Neutrophil (primary cell): Measurements from ENCODE around the gene GOLPH3.

ENCODE experiments used
- H3K27ac ChIP-seq: fragments of 200-600 bp; sonication (generic); 2 replicates; pipeline ENCODE4 v1.5.1; 2016; ENCODE audit warnings: mild to moderate bottlenecking, moderate library complexity
- H3K27me3 ChIP-seq: fragments of 200-600 bp; sonication (generic); 2 replicates; pipeline ENCODE4 v1.6.0; 2016; ENCODE audit warnings: mild to moderate bottlenecking
- H3K36me3 ChIP-seq: fragments of 200-600 bp; sonication (generic); 2 replicates; pipeline ENCODE4 v1.5.1; 2017
- H3K4me1 ChIP-seq, 2 experiments: fragments of 200-600 bp in 1 of 2; sonication (generic) in 1 of 2; 1 replicate in 1 of 2; 2 replicates in 1 of 2; pipeline versions ENCODE4 v1.5.1 to v1.6.1; 2013 to 2016; ENCODE audit warnings: low read depth in 1 of 2, low read length in 1 of 2, mild to moderate bottlenecking in 1 of 2, moderate library complexity in 1 of 2; ENCODE audit not compliant: control insufficient read depth in 1 of 2, insufficient read depth in 1 of 2
- H3K4me3 ChIP-seq, 2 experiments: fragments of 200-600 bp in 1 of 2; sonication (generic) in 1 of 2; 1 replicate in 1 of 2; 2 replicates in 1 of 2; pipeline ENCODE4 v1.5.1; 2013 to 2016; ENCODE audit warnings: low read depth in 1 of 2, low read length in 1 of 2, mild to moderate bottlenecking in 1 of 2, moderate library complexity in 1 of 2
- H3K9me3 ChIP-seq: fragments of 200-600 bp; sonication (generic); 2 replicates; pipeline ENCODE4 v1.5.1; 2016
- TF ChIP-seq, protein P1 (sequence below): fragments of 200-600 bp; sonication (generic); IDR thresholded peaks from 2 replicates; pipeline ENCODE4 v1.5.1; 2016; ENCODE audit warnings: antibody characterized with exemption

GOLPH3 gene

DNA sequence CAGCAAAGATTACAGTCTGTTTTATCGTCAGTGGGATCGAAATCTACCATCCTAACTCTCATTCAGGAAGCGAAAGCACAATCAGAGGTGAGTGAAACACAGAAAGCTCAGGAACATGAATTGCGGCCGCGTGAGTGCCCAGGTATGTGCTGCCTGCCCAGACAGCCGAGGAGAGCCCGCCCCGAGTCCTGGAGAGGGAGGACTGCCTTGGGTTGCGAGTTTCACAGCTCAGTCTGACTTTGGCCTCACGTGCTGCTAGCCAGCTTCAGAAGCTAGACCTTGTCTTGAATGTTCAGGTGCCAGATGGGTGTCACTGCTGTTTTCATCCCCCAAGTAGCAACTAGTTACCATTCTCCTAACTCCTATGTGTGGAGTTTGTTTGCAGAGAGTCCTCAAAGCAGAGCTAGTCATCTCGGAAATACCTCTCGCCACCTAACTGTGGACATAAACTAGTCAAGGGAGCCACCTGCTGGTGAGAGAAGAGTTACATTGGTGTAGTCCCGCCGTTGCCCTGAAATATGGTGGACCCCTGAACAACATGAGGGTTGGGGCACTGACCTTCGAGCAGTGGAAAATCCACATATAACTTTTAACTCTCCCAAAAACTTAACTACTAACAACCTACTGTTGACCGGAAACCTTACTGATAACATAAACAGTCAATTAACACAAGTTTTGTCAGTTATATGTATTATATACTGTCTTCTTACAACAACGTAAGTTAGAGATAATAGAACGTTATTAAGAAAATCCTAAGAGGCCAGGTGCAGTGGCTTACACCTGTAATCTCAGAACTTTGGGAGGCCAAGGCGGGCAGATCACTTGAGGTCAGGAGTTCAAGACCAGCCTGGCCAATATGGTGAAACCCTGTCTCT is 80.9 kb downstream of the GOLPH3 start:
- Histone ChIP-seq H3K4me3 (no peak overlapping the region), H3K27me3 (no peaks in the 10 kb centered on the region), H3K9me3 (no peaks in the 10 kb centered on the region), H3K36me3 (no peaks in the 10 kb centered on the region), H3K4me1 (no peaks in the 10 kb centered on the region), H3K27ac (no peak overlapping the region)
- TF ChIP-seq, protein P1, sequence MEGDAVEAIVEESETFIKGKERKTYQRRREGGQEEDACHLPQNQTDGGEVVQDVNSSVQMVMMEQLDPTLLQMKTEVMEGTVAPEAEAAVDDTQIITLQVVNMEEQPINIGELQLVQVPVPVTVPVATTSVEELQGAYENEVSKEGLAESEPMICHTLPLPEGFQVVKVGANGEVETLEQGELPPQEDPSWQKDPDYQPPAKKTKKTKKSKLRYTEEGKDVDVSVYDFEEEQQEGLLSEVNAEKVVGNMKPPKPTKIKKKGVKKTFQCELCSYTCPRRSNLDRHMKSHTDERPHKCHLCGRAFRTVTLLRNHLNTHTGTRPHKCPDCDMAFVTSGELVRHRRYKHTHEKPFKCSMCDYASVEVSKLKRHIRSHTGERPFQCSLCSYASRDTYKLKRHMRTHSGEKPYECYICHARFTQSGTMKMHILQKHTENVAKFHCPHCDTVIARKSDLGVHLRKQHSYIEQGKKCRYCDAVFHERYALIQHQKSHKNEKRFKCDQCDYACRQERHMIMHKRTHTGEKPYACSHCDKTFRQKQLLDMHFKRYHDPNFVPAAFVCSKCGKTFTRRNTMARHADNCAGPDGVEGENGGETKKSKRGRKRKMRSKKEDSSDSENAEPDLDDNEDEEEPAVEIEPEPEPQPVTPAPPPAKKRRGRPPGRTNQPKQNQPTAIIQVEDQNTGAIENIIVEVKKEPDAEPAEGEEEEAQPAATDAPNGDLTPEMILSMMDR: no peak

DNA sequence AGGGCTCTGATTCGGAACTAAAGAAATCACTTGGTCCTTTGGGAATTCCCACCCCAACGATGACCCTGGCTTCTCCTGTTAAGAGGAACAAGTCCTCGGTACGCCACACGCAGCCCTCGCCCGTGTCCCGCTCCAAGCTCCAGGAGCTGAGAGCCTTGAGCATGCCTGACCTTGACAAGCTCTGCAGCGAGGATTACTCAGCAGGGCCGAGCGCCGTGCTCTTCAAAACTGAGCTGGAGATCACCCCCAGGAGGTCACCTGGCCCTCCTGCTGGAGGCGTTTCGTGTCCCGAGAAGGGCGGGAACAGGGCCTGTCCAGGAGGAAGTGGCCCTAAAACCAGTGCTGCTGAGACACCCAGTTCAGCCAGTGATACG is 83.4 kb downstream of the GOLPH3 start:
- Histone ChIP-seq H3K4me1 (no peaks in the 10 kb centered on the region), H3K9me3 (no peaks in the 10 kb centered on the region), H3K27me3 (no peaks in the 10 kb centered on the region), H3K4me3 (no peak overlapping the region), H3K27ac (no peak overlapping the region), H3K36me3 (no peaks in the 10 kb centered on the region)
- TF ChIP-seq, protein P1: no peak

DNA sequence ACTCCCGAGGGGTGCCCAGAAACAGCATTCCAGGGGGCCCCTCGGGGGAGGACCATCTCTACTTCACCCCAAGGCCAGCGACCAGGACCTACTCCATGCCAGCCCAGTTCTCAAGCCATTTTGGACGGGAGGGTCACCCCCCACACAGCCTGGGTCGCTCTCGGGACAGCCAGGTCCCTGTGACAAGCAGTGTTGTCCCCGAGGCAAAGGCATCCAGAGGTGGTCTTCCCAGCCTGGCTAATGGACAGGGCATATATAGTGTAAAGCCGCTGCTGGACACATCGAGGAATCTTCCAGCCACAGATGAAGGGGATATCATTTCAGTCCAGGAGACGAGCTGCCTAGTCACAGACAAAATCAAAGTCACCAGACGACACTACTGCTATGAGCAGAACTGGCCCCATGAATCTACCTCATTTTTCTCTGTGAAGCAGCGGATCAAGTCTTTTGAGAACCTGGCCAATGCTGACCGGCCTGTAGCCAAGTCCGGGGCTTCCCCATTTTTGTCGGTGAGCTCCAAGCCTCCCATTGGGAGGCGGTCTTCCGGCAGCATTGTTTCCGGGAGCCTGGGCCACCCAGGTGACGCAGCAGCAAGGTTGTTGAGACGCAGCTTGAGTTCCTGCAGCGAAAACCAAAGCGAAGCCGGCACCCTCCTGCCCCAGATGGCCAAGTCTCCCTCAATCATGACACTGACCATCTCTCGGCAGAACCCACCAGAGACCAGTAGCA is 83.9 kb downstream of the GOLPH3 start:
- Histone ChIP-seq H3K27ac (no peak overlapping the region), H3K27me3 (no peaks in the 10 kb centered on the region), H3K9me3 (no peaks in the 10 kb centered on the region), H3K4me1 (no peaks in the 10 kb centered on the region), H3K4me3 (no peak overlapping the region), H3K36me3 (no peaks in the 10 kb centered on the region)
- TF ChIP-seq, protein P1: no peak

DNA sequence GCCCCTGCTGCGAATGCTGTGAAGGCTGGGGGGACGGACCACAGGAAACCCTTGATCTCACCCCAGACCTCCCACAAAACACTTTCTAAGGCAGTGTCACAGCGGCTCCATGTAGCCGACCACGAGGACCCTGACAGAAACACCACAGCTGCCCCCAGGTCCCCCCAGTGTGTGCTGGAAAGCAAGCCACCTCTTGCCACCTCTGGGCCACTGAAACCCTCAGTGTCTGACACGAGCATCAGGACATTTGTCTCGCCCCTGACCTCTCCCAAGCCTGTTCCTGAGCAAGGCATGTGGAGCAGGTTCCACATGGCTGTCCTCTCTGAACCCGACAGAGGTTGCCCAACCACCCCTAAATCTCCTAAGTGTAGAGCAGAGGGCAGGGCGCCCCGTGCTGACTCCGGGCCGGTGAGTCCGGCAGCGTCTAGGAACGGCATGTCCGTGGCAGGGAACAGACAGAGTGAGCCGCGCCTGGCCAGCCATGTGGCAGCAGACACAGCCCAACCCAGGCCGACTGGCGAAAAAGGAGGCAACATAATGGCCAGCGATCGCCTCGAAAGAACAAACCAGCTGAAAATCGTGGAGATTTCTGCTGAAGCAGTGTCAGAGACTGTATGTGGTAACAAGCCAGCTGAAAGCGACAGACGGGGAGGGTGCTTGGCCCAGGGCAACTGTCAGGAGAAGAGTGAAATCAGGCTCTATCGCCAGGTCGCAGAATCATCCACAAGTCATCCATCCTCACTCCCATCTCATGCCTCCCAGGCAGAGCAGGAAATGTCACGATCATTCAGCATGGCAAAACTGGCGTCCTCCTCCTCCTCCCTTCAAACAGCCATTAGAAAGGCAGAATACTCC is 84.7 kb downstream of the GOLPH3 start:
- Histone ChIP-seq H3K27ac (no peak overlapping the region), H3K9me3 (no peaks in the 10 kb centered on the region), H3K36me3 (no peaks in the 10 kb centered on the region), H3K27me3 (no peaks in the 10 kb centered on the region), H3K4me3 (no peak overlapping the region), H3K4me1 (no peaks in the 10 kb centered on the region)
- TF ChIP-seq, protein P1: no peak

DNA sequence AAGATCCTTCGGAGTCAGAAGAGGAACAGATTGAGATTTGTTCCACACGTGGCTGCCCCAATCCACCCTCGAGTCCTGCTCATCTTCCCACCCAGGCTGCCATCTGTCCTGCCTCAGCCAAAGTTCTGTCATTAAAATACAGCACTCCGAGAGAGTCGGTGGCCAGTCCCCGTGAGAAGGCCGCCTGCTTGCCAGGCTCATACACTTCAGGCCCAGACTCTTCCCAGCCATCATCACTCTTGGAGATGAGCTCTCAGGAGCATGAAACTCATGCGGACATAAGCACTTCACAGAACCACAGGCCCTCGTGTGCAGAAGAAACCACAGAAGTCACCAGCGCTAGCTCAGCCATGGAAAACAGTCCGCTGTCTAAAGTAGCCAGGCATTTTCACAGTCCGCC is 85.9 kb downstream of the GOLPH3 start:
- Histone ChIP-seq H3K27ac (no peak overlapping the region), H3K27me3 (no peaks in the 10 kb centered on the region)

More for the DNA sequence above, 85.9 kb downstream of the GOLPH3 start:
- H3K4me3 ChIP-seq: no peak overlapping the region
- H3K36me3 ChIP-seq: no peaks in the 10 kb centered on the region
- H3K4me1 ChIP-seq: no peaks in the 10 kb centered on the region
- TF ChIP-seq, protein P1: no peak
- H3K9me3 ChIP-seq: no peaks in the 10 kb centered on the region
